ENCODE measurements around the gene TFR2.

DNA sequence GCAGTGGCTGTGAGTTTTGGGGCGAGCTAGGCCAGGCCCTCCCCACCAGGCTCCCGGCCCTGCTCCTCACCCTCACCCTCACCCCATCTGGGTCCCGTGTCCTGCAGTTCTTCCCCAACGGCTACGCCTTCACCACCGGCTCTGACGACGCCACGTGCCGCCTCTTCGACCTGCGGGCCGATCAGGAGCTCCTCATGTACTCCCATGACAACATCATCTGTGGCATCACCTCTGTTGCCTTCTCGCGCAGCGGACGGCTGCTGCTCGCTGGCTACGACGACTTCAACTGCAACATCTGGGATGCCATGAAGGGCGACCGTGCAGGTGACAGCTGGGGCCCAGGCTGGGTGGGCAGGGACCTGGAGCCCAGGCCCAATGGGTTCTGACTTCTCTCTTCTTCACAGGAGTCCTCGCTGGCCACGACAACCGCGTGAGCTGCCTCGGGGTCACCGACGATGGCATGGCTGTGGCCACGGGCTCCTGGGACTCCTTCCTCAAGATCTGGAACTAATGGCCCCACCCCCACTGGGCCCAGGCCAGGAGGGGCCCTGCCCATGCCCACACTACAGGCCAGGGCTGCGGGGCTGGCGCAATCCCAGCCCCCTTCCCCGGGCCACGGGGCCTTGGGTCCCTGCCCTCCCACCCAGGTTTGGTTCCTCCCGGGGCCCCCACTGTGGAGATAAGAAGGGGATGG is 37.1 kb upstream of the TFR2 start:
- TF ChIP-seq, protein P1, sequence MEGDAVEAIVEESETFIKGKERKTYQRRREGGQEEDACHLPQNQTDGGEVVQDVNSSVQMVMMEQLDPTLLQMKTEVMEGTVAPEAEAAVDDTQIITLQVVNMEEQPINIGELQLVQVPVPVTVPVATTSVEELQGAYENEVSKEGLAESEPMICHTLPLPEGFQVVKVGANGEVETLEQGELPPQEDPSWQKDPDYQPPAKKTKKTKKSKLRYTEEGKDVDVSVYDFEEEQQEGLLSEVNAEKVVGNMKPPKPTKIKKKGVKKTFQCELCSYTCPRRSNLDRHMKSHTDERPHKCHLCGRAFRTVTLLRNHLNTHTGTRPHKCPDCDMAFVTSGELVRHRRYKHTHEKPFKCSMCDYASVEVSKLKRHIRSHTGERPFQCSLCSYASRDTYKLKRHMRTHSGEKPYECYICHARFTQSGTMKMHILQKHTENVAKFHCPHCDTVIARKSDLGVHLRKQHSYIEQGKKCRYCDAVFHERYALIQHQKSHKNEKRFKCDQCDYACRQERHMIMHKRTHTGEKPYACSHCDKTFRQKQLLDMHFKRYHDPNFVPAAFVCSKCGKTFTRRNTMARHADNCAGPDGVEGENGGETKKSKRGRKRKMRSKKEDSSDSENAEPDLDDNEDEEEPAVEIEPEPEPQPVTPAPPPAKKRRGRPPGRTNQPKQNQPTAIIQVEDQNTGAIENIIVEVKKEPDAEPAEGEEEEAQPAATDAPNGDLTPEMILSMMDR (IDR thresholded peaks at IDR 0.05 in 8 of 11, conservative IDR thresholded peaks at IDR 0.05 in 3 of 11): no peak
- peak; percentile 63 to 87 (median 76) for TF ChIP-seq POLR2AphosphoS5 (IDR thresholded peaks at IDR 0.05)
